ENCODE data around the gene ARHGEF28.

Gene ARHGEF28

DNA sequence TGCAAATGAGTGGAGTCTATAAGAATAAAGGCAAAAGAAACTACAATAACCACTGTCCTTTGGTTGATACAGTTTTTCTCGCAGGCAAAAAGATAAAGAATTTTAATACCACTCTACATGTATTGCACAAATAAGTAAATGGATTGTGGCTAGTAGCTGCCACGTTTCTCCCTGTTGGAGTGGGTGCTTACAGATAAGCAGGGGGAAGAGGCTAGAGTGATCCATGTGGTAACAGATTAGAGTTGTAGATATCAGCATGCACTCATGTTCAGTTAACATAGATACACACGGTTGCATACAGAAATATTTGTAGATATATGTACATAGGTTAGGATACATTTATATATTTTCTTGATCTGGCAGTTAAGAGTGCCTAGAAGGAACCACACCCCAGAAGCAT lies 179.5 kb downstream of the ARHGEF28 start:
- no peak for DNase-seq (ENCODE audit: low read depth)
- TF ChIP-seq, protein P1, sequence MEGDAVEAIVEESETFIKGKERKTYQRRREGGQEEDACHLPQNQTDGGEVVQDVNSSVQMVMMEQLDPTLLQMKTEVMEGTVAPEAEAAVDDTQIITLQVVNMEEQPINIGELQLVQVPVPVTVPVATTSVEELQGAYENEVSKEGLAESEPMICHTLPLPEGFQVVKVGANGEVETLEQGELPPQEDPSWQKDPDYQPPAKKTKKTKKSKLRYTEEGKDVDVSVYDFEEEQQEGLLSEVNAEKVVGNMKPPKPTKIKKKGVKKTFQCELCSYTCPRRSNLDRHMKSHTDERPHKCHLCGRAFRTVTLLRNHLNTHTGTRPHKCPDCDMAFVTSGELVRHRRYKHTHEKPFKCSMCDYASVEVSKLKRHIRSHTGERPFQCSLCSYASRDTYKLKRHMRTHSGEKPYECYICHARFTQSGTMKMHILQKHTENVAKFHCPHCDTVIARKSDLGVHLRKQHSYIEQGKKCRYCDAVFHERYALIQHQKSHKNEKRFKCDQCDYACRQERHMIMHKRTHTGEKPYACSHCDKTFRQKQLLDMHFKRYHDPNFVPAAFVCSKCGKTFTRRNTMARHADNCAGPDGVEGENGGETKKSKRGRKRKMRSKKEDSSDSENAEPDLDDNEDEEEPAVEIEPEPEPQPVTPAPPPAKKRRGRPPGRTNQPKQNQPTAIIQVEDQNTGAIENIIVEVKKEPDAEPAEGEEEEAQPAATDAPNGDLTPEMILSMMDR (IDR thresholded peaks at IDR 0.05; ENCODE audit: low read depth, low read length, missing control alignments) = no peak

DNA sequence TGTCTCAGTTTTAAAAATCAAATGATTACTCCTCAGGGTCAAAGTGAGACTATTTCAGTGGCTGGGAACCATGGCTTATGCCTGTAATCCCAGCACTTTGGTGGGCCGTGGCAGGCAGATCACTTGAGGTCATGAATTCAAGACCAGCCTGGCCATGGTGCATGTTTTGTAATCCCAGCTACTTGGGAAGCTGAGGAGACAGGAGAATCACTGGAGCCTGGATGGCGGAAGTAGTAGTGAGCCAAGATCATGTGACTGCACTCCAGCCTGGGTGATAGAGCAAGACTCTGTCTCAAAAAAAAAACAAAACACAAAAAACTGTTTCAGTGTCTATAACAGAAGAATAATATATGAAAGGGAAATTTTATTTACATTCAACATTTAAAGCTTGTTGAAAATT lies 182.9 kb downstream of the ARHGEF28 start:
- TF ChIP-seq, protein P1 (IDR thresholded peaks at IDR 0.05; ENCODE audit: low read depth, low read length, missing control alignments) = no peak
- no peak for DNase-seq (ENCODE audit: low read depth)

More for the DNA sequence above, 179.5 kb downstream of the ARHGEF28 start:
- H3K4me3 ChIP-seq (ENCODE audit: low read depth, low read length) = no peak overlapping the region

DNA sequence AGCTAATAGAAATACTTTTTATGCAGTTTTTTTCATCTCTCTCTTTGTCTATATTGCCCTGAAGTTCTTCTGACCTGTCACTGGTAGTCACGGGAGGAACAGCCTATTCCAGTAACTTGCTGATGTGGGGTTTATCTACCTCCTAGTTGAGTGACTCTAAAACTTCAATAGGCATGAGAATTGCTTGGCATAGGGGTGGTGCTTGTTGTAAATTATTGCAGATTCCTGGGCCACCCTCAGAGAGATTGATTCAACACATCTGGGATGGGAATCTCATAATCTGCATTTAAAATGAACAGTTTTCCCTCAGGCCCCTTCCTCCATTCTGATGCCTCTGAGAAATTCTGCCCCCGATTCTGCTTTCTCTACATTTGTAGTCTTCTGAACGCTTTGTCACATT lies 184.4 kb downstream of the ARHGEF28 start:
- TF ChIP-seq, protein P1 (IDR thresholded peaks at IDR 0.05; ENCODE audit: low read depth, low read length, missing control alignments) = no peak
- DNase-seq (ENCODE audit: low read depth) = no peak
- H3K4me3 ChIP-seq (ENCODE audit: low read depth, low read length) = no peak overlapping the region

More for the DNA sequence above, 182.9 kb downstream of the ARHGEF28 start:
- H3K4me3 ChIP-seq (ENCODE audit: low read depth, low read length) = no peak overlapping the region

DNA sequence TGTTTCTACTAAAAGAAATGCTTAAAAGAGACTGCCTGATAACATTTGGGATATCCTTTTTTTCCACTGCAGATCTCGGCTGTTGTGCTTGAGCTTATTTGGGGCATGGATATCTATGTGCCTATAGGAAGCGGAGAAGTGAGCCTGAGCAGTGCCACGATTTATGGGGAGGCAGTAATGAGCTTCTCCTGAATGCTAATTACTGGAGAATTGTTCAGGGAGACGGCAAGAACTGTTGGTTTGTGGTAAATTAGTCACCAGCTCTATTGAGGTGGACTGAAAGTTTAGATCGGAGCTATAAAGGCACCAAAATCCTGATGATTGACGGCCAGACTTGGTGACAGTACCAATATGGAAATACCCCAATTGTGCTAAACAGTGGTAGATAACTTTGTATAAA lies 186.5 kb downstream of the ARHGEF28 start:
- H3K4me3 ChIP-seq (ENCODE audit: low read depth, low read length) = no peak overlapping the region
- no peak for DNase-seq (ENCODE audit: low read depth)
- TF ChIP-seq, protein P1 (IDR thresholded peaks at IDR 0.05; ENCODE audit: low read depth, low read length, missing control alignments) = no peak

DNA sequence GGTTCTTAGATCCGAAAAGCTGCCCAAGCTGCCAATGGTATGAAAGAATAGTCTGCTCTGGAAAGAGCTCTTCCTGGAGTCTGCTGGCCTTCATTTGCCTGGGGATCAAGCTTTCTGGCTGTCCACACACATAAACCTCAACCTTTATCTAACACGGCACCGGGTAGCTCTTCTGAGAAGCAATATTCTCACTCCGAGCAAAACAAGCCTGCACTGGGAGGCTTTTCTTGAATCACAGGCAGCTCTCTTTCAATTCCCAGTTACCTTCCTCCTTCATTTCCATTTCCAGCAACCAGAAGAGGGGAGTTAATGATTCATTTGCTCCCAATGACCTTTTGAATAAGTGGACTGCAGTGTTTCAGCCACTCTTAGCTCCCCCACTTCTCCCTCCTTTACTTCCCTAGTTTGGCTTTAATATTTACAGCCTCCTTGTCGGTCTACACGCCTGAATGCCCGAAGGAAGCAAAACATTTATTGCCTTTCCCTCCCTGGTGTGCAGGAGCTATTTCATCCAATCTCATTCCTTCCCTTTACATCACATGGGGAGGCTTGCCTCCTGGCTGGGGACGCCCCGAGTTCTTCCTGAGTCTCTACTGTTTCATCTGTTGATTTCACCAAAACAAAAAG lies 187.1 kb downstream of the ARHGEF28 start:
- H3K4me3 ChIP-seq (ENCODE audit: low read depth, low read length) = no peak overlapping the region
- TF ChIP-seq, protein P1 (IDR thresholded peaks at IDR 0.05; ENCODE audit: low read depth, low read length, missing control alignments) = no peak
- no peak for DNase-seq (ENCODE audit: low read depth)

DNA sequence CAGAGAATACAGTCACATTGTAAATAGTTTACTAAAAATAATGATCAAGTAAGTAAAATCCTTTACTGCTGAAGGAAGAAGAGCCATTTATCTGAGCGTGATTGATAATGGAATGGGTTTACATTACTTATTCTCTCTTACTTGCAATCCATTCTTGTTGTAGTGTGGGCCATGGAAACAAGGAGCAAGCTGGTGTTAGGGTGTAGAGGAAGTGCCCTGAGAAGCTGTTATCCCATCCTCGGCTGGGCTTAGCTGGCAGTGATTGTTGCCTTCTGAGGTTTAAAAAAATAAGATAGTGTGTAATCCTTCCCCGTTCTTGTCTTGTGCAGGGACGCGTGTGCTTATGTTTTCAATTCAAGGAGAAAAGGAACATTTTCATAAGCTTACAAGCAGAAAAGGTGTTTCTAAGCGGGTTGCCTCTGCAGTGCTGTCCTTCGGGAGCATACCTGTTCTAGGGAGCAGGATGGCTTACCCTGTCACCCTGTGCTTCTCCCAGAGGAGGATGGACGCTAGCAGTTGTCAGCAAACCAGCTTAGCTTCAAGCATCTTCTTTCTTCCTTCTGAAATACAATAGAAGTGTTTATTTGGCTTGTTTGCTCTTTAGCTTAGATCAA lies 188.3 kb downstream of the ARHGEF28 start:
- TF ChIP-seq, protein P1 (IDR thresholded peaks at IDR 0.05; ENCODE audit: low read depth, low read length, missing control alignments) = no peak
- no peak for DNase-seq (ENCODE audit: low read depth)
- no peak overlapping the region for H3K4me3 ChIP-seq (ENCODE audit: low read depth, low read length)

DNA sequence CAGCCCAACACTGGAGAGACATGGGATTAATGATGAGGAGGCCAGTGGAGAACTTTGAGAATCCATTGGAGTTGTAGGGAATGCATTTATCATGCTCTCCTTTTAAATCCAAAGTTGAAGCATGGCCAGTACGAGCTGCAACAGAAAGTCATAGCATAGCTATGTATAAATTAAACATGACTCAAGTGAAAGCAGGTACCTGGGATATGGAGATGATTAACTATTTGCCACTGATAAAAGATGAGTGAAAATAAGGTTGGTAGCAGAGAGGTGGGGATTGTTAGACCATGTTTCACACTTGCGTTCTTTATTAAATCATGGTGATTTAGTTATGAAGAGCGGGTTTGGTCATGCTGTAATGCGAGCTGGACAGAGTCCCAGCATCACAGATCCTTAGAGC lies 189.6 kb downstream of the ARHGEF28 start:
- DNase-seq (ENCODE audit: low read depth) = no peak
- H3K4me3 ChIP-seq (ENCODE audit: low read depth, low read length) = no peak overlapping the region
- TF ChIP-seq, protein P1 (IDR thresholded peaks at IDR 0.05; ENCODE audit: low read depth, low read length, missing control alignments) = no peak

Measured in GM12864 (cell line).